ENCODE data around the gene PBX1. TPM values are rescaled to one million over a fixed set of nuclear protein-coding genes. Genes with fewer than 3 reads are reported as not detected.

The PBX1 gene
- total RNA-seq, 1 experiment from 2014 or later = 102 TPM

DNA sequence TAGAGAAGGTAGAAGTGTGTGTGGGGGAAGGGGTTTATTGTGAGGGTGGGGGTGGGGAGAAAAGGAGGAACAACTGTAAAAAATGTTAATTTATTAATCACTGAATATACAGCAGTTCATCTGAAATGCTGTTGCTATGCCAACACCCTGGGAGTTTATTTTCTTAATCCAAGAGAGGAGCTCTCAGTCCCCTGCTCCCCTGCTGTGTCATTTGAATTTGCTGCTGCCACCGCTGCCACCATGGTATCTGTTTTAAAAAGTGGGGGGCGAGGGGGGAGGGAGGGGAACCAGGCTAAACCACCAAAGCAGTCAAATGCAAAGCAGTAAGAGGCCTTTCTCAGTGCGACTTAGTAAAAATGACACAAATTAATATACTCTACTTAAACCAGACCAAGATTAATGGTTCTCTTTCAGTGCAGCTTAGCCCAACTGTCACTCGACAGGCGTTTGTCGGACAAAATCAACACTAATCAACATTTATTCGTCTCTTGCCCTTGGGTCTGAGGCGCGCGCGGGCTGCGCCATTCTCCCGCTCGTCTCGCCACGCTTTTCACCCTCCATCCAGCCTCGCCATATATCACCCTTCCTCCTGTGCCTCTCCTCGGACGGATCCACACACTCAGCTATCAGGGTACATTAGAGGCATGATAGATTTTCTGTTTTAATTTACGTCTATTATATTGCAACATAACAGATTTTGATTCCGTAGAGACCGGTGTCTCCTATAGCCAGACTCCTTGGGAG, 76.2 kb downstream of the PBX1 start:
- DNase-seq (ENCODE audit: low spot score) (no peak), ATAC-seq (peak; percentile 22)
- H3K36me3 Mint-ChIP-seq = peaks cover 7% of the 10 kb centered on the region; the same call in 1 of the 2 replicates
- no peaks in the 10 kb centered on the region for H3K27me3 Mint-ChIP-seq (ENCODE audit: low read depth)
- ChIA-PET CTCF (interaction anchor here (1.2 to 3.3 kb wide), 4 partner anchors 11 to 152 kb away, joined by 6 to 18 read pairs (median 10); no protein-coding TSS in a partner anchor), POLR2A (no interaction called here)
- peak overlapping the region; percentile 44 for H3K4me3 Mint-ChIP-seq
- H3K27ac Mint-ChIP-seq = peak overlapping the region; percentile 90; the same call in 1 of the 2 replicates
- no peaks in the 10 kb centered on the region for H3K9me3 Mint-ChIP-seq
- peaks cover 84% of the 10 kb centered on the region for H3K4me1 Mint-ChIP-seq
- no peak for TF ChIP-seq NFE2L1 (CRISPR knock-in tag; IDR thresholded peaks at IDR 0.05)
- TF ChIP-seq, protein P1, sequence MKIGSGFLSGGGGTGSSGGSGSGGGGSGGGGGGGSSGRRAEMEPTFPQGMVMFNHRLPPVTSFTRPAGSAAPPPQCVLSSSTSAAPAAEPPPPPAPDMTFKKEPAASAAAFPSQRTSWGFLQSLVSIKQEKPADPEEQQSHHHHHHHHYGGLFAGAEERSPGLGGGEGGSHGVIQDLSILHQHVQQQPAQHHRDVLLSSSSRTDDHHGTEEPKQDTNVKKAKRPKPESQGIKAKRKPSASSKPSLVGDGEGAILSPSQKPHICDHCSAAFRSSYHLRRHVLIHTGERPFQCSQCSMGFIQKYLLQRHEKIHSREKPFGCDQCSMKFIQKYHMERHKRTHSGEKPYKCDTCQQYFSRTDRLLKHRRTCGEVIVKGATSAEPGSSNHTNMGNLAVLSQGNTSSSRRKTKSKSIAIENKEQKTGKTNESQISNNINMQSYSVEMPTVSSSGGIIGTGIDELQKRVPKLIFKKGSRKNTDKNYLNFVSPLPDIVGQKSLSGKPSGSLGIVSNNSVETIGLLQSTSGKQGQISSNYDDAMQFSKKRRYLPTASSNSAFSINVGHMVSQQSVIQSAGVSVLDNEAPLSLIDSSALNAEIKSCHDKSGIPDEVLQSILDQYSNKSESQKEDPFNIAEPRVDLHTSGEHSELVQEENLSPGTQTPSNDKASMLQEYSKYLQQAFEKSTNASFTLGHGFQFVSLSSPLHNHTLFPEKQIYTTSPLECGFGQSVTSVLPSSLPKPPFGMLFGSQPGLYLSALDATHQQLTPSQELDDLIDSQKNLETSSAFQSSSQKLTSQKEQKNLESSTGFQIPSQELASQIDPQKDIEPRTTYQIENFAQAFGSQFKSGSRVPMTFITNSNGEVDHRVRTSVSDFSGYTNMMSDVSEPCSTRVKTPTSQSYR (CRISPR knock-in tag; IDR thresholded peaks at IDR 0.05) = 0 out of 2 replicates have a peak, but pooled peaks have one; percentile 25

DNA sequence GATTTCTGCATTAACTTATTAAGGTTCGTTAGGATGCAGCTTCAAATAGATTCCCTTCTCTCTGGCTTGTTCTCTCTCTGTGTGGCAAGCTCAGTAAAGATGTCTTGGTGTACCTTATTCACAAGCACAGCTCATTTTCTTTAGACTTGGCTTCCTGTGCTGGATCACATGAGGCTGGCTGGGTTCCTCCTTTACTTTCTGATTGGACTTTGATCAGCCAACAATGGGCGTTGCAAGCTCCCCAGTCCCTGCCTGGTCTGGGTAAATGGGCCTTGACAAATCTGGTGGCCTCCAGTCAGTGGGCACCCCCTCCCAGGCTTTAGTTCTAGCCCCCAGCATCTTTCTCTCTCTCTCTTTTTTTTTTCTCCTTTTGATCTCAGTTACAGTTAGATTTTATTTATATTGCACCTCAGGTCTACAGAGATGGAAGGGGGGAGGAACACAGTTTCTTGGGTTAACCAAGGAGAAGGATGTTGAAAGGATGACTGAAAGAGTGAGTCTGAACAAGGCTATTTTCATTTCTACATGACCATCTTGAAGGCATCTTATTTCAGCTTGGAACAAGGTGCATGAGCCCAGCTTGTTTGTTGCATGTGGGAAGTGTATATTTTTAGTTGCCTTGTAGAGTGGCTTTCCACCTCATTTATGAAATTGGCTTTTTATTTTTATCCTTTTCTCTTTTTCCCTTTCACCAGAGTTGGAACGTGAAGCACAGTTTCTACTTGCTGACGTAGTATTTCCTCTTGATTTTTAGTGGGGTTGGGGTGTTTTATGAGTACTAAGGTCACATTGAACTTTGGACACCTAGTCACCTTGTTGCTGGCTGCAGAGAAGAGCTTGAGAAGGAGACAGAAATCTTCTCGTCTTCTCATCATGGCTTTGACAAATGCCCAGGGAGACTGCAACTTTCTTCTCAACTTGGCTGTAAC, 77.1 kb downstream of the PBX1 start:
- TF ChIP-seq, protein P2, sequence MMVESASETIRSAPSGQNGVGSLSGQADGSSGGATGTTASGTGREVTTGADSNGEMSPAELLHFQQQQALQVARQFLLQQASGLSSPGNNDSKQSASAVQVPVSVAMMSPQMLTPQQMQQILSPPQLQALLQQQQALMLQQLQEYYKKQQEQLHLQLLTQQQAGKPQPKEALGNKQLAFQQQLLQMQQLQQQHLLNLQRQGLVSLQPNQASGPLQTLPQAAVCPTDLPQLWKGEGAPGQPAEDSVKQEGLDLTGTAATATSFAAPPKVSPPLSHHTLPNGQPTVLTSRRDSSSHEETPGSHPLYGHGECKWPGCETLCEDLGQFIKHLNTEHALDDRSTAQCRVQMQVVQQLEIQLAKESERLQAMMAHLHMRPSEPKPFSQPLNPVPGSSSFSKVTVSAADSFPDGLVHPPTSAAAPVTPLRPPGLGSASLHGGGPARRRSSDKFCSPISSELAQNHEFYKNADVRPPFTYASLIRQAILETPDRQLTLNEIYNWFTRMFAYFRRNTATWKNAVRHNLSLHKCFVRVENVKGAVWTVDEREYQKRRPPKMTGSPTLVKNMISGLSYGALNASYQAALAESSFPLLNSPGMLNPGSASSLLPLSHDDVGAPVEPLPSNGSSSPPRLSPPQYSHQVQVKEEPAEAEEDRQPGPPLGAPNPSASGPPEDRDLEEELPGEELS (CRISPR knock-in tag; IDR thresholded peaks at IDR 0.05) = no peak
- TF ChIP-seq, protein P3, sequence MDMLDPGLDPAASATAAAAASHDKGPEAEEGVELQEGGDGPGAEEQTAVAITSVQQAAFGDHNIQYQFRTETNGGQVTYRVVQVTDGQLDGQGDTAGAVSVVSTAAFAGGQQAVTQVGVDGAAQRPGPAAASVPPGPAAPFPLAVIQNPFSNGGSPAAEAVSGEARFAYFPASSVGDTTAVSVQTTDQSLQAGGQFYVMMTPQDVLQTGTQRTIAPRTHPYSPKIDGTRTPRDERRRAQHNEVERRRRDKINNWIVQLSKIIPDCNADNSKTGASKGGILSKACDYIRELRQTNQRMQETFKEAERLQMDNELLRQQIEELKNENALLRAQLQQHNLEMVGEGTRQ (CRISPR knock-in tag; IDR thresholded peaks at IDR 0.05) = 0 out of 2 replicates have a peak, but pooled peaks have one; percentile 36
- TF ChIP-seq, protein P4, sequence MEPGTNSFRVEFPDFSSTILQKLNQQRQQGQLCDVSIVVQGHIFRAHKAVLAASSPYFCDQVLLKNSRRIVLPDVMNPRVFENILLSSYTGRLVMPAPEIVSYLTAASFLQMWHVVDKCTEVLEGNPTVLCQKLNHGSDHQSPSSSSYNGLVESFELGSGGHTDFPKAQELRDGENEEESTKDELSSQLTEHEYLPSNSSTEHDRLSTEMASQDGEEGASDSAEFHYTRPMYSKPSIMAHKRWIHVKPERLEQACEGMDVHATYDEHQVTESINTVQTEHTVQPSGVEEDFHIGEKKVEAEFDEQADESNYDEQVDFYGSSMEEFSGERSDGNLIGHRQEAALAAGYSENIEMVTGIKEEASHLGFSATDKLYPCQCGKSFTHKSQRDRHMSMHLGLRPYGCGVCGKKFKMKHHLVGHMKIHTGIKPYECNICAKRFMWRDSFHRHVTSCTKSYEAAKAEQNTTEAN (CRISPR knock-in tag; IDR thresholded peaks at IDR 0.05) = no peak
- TF ChIP-seq RORB (CRISPR knock-in tag; IDR thresholded peaks at IDR 0.05) = no peak
- TF ChIP-seq ZNF138 (CRISPR knock-in tag; conservative IDR thresholded peaks at IDR 0.05) = no peak
- no peak for TF ChIP-seq KAT7 (CRISPR knock-in tag; IDR thresholded peaks at IDR 0.05; ENCODE audit: borderline replicate concordance)
- ATAC-seq = no peak
- peaks cover 78% of the 10 kb centered on the region for H3K4me1 Mint-ChIP-seq
- H3K27me3 Mint-ChIP-seq (ENCODE audit: low read depth) = no peaks in the 10 kb centered on the region
- no peaks in the 10 kb centered on the region for H3K9me3 Mint-ChIP-seq
- H3K27ac Mint-ChIP-seq = peak overlapping the region; percentile 90; the same call in 1 of the 2 replicates
- peak overlapping the region; percentile 44 for H3K4me3 Mint-ChIP-seq
- ChIA-PET POLR2A (no interaction called here), CTCF (interaction anchor here (0.8 to 3.3 kb wide), 5 partner anchors 12 to 979 kb away, joined by 3 to 18 read pairs (median 6); no protein-coding TSS in a partner anchor)
- H3K36me3 Mint-ChIP-seq = peaks cover 9% of the 10 kb centered on the region; the same call in 1 of the 2 replicates
- no peak for DNase-seq (ENCODE audit: low spot score)

DNA sequence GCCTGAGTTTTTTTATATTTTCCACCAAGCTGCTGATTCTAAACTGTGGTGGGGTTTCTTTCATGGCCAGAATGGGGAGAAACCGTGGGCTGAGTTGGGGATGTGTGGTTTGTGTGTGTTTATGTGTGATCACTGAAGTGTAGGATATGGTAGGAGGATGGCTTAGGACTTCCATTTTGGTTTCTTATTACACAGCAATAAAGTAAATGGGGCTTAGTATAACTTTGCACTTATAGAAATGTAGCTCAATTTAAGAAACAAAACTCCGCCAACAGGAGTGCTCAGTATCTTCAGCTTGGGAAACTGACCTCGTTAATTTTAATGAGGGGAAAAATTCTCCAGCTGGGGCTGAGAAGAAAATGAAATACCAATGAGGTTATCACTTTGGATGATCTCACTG, 77.8 kb downstream of the PBX1 start:
- no peak for DNase-seq (ENCODE audit: low spot score)
- H3K27ac Mint-ChIP-seq = peak overlapping the region; percentile 6; the same call in 1 of the 2 replicates
- no peaks in the 10 kb centered on the region for H3K27me3 Mint-ChIP-seq (ENCODE audit: low read depth)
- no peak for ATAC-seq
- POLR2A ChIA-PET = interaction anchor here (0.6 kb wide), 1 partner anchor 11 kb away, joined by 3 read pairs; no protein-coding TSS in a partner anchor
- no peaks in the 10 kb centered on the region for H3K9me3 Mint-ChIP-seq
- H3K36me3 Mint-ChIP-seq = peaks cover 9% of the 10 kb centered on the region; the same call in 1 of the 2 replicates
- peaks cover 74% of the 10 kb centered on the region for H3K4me1 Mint-ChIP-seq
- CTCF ChIA-PET = interaction anchor here (0.8 to 1.0 kb wide), 2 partner anchors 37 to 979 kb away, joined by 3 to 4 read pairs; no protein-coding TSS in a partner anchor
- H3K4me3 Mint-ChIP-seq = no peak overlapping the region
- no peak for TF ChIP-seq GRHL2 (CRISPR knock-in tag; IDR thresholded peaks at IDR 0.05; ENCODE audit: insufficient replicate concordance, severe bottlenecking)
- TF ChIP-seq, protein P5, sequence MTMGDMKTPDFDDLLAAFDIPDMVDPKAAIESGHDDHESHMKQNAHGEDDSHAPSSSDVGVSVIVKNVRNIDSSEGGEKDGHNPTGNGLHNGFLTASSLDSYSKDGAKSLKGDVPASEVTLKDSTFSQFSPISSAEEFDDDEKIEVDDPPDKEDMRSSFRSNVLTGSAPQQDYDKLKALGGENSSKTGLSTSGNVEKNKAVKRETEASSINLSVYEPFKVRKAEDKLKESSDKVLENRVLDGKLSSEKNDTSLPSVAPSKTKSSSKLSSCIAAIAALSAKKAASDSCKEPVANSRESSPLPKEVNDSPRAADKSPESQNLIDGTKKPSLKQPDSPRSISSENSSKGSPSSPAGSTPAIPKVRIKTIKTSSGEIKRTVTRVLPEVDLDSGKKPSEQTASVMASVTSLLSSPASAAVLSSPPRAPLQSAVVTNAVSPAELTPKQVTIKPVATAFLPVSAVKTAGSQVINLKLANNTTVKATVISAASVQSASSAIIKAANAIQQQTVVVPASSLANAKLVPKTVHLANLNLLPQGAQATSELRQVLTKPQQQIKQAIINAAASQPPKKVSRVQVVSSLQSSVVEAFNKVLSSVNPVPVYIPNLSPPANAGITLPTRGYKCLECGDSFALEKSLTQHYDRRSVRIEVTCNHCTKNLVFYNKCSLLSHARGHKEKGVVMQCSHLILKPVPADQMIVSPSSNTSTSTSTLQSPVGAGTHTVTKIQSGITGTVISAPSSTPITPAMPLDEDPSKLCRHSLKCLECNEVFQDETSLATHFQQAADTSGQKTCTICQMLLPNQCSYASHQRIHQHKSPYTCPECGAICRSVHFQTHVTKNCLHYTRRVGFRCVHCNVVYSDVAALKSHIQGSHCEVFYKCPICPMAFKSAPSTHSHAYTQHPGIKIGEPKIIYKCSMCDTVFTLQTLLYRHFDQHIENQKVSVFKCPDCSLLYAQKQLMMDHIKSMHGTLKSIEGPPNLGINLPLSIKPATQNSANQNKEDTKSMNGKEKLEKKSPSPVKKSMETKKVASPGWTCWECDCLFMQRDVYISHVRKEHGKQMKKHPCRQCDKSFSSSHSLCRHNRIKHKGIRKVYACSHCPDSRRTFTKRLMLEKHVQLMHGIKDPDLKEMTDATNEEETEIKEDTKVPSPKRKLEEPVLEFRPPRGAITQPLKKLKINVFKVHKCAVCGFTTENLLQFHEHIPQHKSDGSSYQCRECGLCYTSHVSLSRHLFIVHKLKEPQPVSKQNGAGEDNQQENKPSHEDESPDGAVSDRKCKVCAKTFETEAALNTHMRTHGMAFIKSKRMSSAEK (CRISPR knock-in tag; IDR thresholded peaks at IDR 0.05; ENCODE audit: borderline replicate concordance) = no peak
- TF ChIP-seq, protein P3 (CRISPR knock-in tag; IDR thresholded peaks at IDR 0.05) = no peak
- TF ChIP-seq, protein P1 (CRISPR knock-in tag; IDR thresholded peaks at IDR 0.05) = no peak
